CD4-positive, CD25-positive, alpha-beta regulatory T cell (primary cell): ENCODE data around the gene ZDHHC24. TPM values are rescaled to one million over a fixed set of nuclear protein-coding genes. Genes with fewer than 3 reads are reported as not detected.

Source experiments
- ATAC-seq, 2 donors: fragments of 150-1000 bp; cut with Tn5 transposase; one replicate each; pipeline ENCODE4 v1.10.0; 2021; ENCODE audit warnings: low read depth in 2 of 2, moderate number of reproducible peaks in 2 of 2, moderate library complexity in 1 of 2
- DNase-seq, 3 donors: peaks; one replicate each; pipeline versions ENCODE4 v3.0.0 to v3.0.0-alpha.2; 2012 to 2022; ENCODE audit warnings: mixed read lengths in 1 of 3
- H3K27ac ChIP-seq: one replicate; pipeline ENCODE4 v1.7.0; 2013; ENCODE audit warnings: mild to moderate bottlenecking, low read length; ENCODE audit not compliant: insufficient read depth, poor library complexity, severe bottlenecking
- H3K27me3 ChIP-seq: one replicate; pipeline ENCODE4 v1.7.0; 2013; ENCODE audit warnings: low read length; ENCODE audit not compliant: control insufficient read depth, insufficient read depth
- H3K36me3 ChIP-seq: one replicate; pipeline ENCODE4 v1.7.0; 2013; ENCODE audit warnings: mild to moderate bottlenecking, low read length, moderate library complexity; ENCODE audit not compliant: control insufficient read depth, insufficient read depth
- H3K4me1 ChIP-seq: 2 replicates; pipeline ENCODE4 v1.7.0; 2013; ENCODE audit warnings: mild to moderate bottlenecking, low read length; ENCODE audit not compliant: insufficient read depth, control insufficient read depth, poor library complexity, severe bottlenecking
- H3K4me3 ChIP-seq: one replicate; pipeline ENCODE4 v1.7.0; 2013; ENCODE audit warnings: low read depth, mild to moderate bottlenecking, low read length, moderate library complexity
- H3K9me3 ChIP-seq, 2 experiments: 1 replicate in 1 of 2; 2 replicates in 1 of 2; pipeline ENCODE4 v1.7.0; 2013; ENCODE audit warnings: low read length in 2 of 2, mild to moderate bottlenecking in 1 of 2, moderate library complexity in 1 of 2; ENCODE audit not compliant: control insufficient read depth in 2 of 2
- H3K27ac Mint-ChIP-seq, 3 donors: one replicate each; pipeline ENCODE4 v1.8.0; 2020 to 2022; ENCODE audit warnings: mild to moderate bottlenecking in 3 of 3, mixed read lengths in 3 of 3, moderate library complexity in 2 of 3
- H3K27me3 Mint-ChIP-seq: one replicate; pipeline ENCODE4 v1.8.0; 2022; ENCODE audit warnings: mild to moderate bottlenecking, mixed read lengths
- H3K36me3 Mint-ChIP-seq: one replicate; pipeline ENCODE4 v1.8.0; 2020; ENCODE audit warnings: mixed read lengths
- H3K4me1 Mint-ChIP-seq, 4 donors: one replicate each; pipeline ENCODE4 v1.8.0; 2020 to 2022; ENCODE audit warnings: mixed read lengths in 4 of 4, mild to moderate bottlenecking in 1 of 4
- H3K4me3 Mint-ChIP-seq, 4 donors: one replicate each; pipeline ENCODE4 v1.8.0; 2020 to 2022; ENCODE audit warnings: mild to moderate bottlenecking in 4 of 4, mixed read lengths in 4 of 4, moderate library complexity in 3 of 4
- H3K9me3 Mint-ChIP-seq, 7 donors: one replicate each; pipeline ENCODE4 v1.8.0; 2020 to 2022; ENCODE audit warnings: mixed read lengths in 7 of 7, mild to moderate bottlenecking in 3 of 7, moderate library complexity in 2 of 7
- polyA plus RNA-seq, 4 donors: library from polyadenylated mRNA; unstranded; fragments of 300-500 nt; fragmentation: Illumina TruSeq; gene quantifications; one replicate each; pipeline ENCODE4 v1.2.3, GENCODE V29; 2021
- total RNA-seq: library from RNA; stranded (reverse); gene quantifications from one replicate; pipeline ENCODE4 v1.2.3, GENCODE V29; 2022

Gene ZDHHC24
- total and polyA plus RNA-seq, 5 donors from 2014 or later = 14.1 to 20.6 (median 15.3) TPM

- H3K27ac Mint-ChIP-seq = no peak overlapping the region
- Histone ChIP-seq H3K27ac (no peak overlapping the region), H3K36me3 (peaks cover 16% of the 10 kb centered on the region), H3K27me3 (no peaks in the 10 kb centered on the region), H3K4me3 (no peak overlapping the region), H3K9me3 (no peaks in the 10 kb centered on the region), H3K4me1 (peaks cover 4% of the 10 kb centered on the region)
- H3K36me3 Mint-ChIP-seq = peaks cover 18% of the 10 kb centered on the region
- DNase-seq (no peak), ATAC-seq (no peak)
- H3K9me3 Mint-ChIP-seq = peaks cover 0 to 2% (median 0%) of the 10 kb centered on the region in 7 donors
- H3K4me1 Mint-ChIP-seq = peaks cover 0 to 3% (median 2%) of the 10 kb centered on the region in 4 donors
- H3K4me3 Mint-ChIP-seq = no peak overlapping the region
- H3K27me3 Mint-ChIP-seq = no peaks in the 10 kb centered on the region
Observed at GRCh38 chr11:66505276-66505816, 40.5 kb downstream of the ZDHHC24 start.

DNA sequence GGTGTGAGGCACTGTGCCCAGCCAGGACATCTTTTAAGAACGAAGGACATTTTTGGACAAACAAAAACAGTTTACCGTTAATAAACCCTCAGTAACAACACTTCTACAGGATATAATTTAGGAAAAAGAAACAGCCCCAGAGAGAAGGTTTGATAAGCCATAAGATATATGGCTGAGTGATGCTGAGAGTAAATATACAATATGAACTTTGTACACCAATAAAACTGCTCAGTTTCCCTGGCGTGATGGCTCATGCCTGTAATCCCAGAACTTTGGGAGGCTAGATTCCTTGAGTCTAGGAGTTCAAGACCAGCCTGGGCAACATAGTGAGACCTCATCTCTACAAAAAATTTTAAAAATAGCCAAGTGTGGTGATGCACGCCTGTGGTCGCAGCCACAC, 47.3 kb downstream of the ZDHHC24 start:
- Histone ChIP-seq H3K27me3 (no peaks in the 10 kb centered on the region), H3K4me1 (no peaks in the 10 kb centered on the region), H3K27ac (no peak overlapping the region), H3K4me3 (no peak overlapping the region), H3K9me3 (no peaks in the 10 kb centered on the region), H3K36me3 (peaks cover 16% of the 10 kb centered on the region)
- H3K27ac Mint-ChIP-seq = no peak overlapping the region
- H3K9me3 Mint-ChIP-seq = peaks cover 0 to 2% (median 0%) of the 10 kb centered on the region in 7 donors
- DNase-seq (no peak), ATAC-seq (no peak)
- peaks cover 11% of the 10 kb centered on the region for H3K36me3 Mint-ChIP-seq
- H3K27me3 Mint-ChIP-seq = no peaks in the 10 kb centered on the region
- no peak overlapping the region for H3K4me3 Mint-ChIP-seq
- no peaks in the 10 kb centered on the region for H3K4me1 Mint-ChIP-seq

DNA sequence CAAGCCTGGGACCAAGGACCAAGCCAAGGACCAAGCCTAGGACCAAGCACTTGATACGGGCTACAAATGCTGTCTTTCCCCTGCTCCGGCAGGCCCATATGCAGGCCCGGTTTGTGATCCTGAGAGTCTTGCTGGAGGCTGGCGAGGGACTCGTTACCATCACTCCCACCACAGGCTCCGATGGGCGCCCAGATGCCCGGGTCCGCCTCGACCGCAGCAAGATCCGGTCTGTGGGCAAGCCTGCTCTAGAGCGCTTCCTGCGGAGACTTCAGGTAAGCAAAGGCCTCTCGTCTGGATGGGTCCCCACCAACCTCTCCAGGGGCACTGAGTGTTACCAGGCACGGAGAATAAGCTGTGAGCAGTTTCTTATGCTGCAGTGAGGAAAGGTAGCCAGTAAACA, 48.6 kb downstream of the ZDHHC24 start:
- Histone ChIP-seq H3K27me3 (no peaks in the 10 kb centered on the region), H3K4me1 (no peaks in the 10 kb centered on the region), H3K9me3 (no peaks in the 10 kb centered on the region), H3K27ac (no peak overlapping the region), H3K4me3 (no peak overlapping the region), H3K36me3 (peaks cover 25% of the 10 kb centered on the region)
- ATAC-seq = no peak
- Mint-ChIP-seq H3K27ac (no peak overlapping the region), H3K36me3 (peaks cover 13% of the 10 kb centered on the region), H3K4me3 (no peak overlapping the region), H3K27me3 (no peaks in the 10 kb centered on the region), H3K9me3 (peaks cover 0 to 2% (median 0%) of the 10 kb centered on the region in 7 donors), H3K4me1 (no peaks in the 10 kb centered on the region)
- no peak for DNase-seq

DNA sequence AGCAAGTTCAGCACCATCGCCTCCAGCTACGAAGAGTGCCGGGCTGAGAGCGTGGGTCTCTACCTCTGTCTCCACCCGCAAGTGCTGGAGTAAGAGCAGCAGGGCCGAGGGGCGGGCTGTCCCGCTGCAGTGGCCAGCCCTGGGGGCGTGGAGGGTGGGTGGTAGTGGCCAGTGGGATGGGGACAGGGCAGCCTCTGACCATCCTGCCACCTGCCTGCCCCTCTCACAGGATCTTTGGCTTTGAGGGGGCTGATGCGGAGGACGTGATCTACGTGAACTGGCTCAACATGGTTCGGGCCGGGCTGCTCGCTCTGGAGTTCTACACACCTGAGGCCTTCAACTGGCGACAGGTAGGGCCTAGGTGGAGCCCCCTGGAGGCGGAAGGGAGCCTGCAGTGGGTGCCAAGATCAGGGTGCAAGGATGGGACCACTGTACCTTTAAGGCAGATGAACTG, 50.4 kb downstream of the ZDHHC24 start:
- DNase-seq (peak in 1 of 3 donors; percentile 7), ATAC-seq (peak in 1 of 2 donors; percentile 31)
- peaks cover 23% of the 10 kb centered on the region for H3K36me3 ChIP-seq
- no peaks in the 10 kb centered on the region for H3K4me1 Mint-ChIP-seq
- H3K27me3 ChIP-seq = no peaks in the 10 kb centered on the region
- H3K27me3 Mint-ChIP-seq = no peaks in the 10 kb centered on the region
- H3K4me1 ChIP-seq = no peaks in the 10 kb centered on the region
- no peak overlapping the region for H3K27ac ChIP-seq
- no peak overlapping the region for H3K4me3 ChIP-seq
- H3K27ac Mint-ChIP-seq = no peak overlapping the region
- H3K4me3 Mint-ChIP-seq = no peak overlapping the region
- no peaks in the 10 kb centered on the region for H3K9me3 ChIP-seq
- peaks cover 11% of the 10 kb centered on the region for H3K36me3 Mint-ChIP-seq
- H3K9me3 Mint-ChIP-seq = no peaks in the 10 kb centered on the region

- Mint-ChIP-seq H3K27ac (no peak overlapping the region), H3K27me3 (no peaks in the 10 kb centered on the region), H3K4me1 (no peaks in the 10 kb centered on the region), H3K4me3 (no peak overlapping the region), H3K9me3 (no peaks in the 10 kb centered on the region), H3K36me3 (peaks cover 12% of the 10 kb centered on the region)
- DNase-seq (no peak), ATAC-seq (no peak)
- Histone ChIP-seq H3K36me3 (peaks cover 22% of the 10 kb centered on the region), H3K9me3 (no peaks in the 10 kb centered on the region), H3K27ac (no peak overlapping the region), H3K4me1 (no peaks in the 10 kb centered on the region), H3K4me3 (no peak overlapping the region), H3K27me3 (no peaks in the 10 kb centered on the region)
Observed at GRCh38 chr11:66494935-66495334, 50.9 kb downstream of the ZDHHC24 start.

- H3K4me1 ChIP-seq = no peaks in the 10 kb centered on the region
- Mint-ChIP-seq H3K27me3 (no peaks in the 10 kb centered on the region), H3K27ac (no peak overlapping the region), H3K4me3 (no peak overlapping the region), H3K36me3 (peaks cover 9% of the 10 kb centered on the region), H3K4me1 (no peaks in the 10 kb centered on the region), H3K9me3 (no peaks in the 10 kb centered on the region)
- H3K4me3 ChIP-seq = no peak overlapping the region
- DNase-seq (no peak), ATAC-seq (no peak)
- no peaks in the 10 kb centered on the region for H3K27me3 ChIP-seq
- peaks cover 22% of the 10 kb centered on the region for H3K36me3 ChIP-seq
- no peaks in the 10 kb centered on the region for H3K9me3 ChIP-seq
- H3K27ac ChIP-seq = no peak overlapping the region
Observed at GRCh38 chr11:66494458-66494857, 51.4 kb downstream of the ZDHHC24 start.

DNA sequence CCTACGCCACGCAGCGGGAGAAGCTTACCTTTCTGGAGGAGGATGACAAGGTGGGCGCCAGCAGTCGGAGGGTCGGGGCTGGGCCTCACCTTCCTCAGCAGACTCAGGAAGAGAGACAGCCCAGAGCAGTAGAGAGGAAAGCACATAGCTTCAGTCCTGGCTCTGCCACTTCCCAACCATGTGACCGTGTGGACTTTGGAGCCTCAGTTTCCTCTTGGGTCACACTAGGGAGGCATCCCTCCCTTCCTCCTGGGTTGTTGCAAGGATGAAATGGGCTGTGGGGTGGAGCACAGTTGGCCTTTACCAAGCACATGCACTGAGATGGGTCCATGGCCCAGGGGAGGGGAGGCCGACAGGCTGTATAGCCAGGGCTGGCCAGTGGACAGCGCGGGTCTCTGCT, 52.7 kb downstream of the ZDHHC24 start:
- DNase-seq (no peak), ATAC-seq (no peak)

DNA sequence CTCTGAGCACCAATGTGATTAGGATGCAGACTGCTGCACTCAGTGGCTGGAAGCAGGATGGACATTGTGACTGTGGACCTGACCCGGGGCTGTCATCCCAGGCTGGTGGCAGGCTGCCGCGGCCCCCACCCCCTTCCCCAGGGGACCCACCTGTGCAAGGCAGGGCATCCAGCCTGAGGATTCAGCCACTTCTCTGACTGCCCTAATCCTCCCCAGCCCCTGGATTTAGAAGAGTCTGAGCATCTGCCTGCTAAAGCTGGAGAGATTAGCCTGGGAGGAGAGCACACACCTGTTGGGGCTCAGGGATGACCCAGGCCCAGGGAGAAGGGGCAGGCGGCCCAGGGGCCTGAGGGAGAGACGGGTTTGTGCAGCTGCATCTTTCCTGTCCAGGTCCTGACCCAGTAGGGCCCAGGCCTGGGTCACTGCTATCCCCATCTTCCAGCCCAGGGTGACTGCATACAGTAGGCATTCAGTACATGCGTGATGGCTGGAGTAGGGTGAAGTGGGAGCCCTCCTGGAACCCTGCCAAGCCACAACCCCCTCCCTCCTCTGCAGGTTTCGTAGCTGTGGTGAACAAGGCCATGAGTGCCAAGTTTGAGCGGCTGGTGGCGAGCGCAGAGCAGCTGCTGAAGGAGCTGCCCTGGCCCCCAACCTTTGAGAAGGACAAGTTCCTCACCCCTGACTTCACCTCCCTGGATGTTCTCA, 53.5 kb downstream of the ZDHHC24 start:
- H3K27ac Mint-ChIP-seq = no peak overlapping the region

More for the DNA sequence above, 52.7 kb downstream of the ZDHHC24 start:
- Histone ChIP-seq H3K36me3 (peaks cover 21% of the 10 kb centered on the region), H3K4me1 (no peaks in the 10 kb centered on the region), H3K27me3 (no peaks in the 10 kb centered on the region), H3K9me3 (no peaks in the 10 kb centered on the region), H3K4me3 (no peak overlapping the region), H3K27ac (no peak overlapping the region)
- peaks cover 16% of the 10 kb centered on the region for H3K36me3 Mint-ChIP-seq
- H3K27me3 Mint-ChIP-seq = no peaks in the 10 kb centered on the region
- H3K4me3 Mint-ChIP-seq = no peak overlapping the region
- no peaks in the 10 kb centered on the region for H3K4me1 Mint-ChIP-seq
- H3K27ac Mint-ChIP-seq = no peak overlapping the region
- no peaks in the 10 kb centered on the region for H3K9me3 Mint-ChIP-seq

More for the DNA sequence above, 53.5 kb downstream of the ZDHHC24 start:
- no peaks in the 10 kb centered on the region for H3K9me3 Mint-ChIP-seq
- Histone ChIP-seq H3K27ac (no peak overlapping the region), H3K4me1 (no peaks in the 10 kb centered on the region), H3K9me3 (no peaks in the 10 kb centered on the region), H3K4me3 (no peak overlapping the region), H3K36me3 (peaks cover 27% of the 10 kb centered on the region), H3K27me3 (no peaks in the 10 kb centered on the region)
- no peaks in the 10 kb centered on the region for H3K27me3 Mint-ChIP-seq
- no peak for DNase-seq
- no peak for ATAC-seq
- peaks cover 20% of the 10 kb centered on the region for H3K36me3 Mint-ChIP-seq
- no peaks in the 10 kb centered on the region for H3K4me1 Mint-ChIP-seq
- H3K4me3 Mint-ChIP-seq = no peak overlapping the region
